HG03045 (cell line): ENCODE data around the gene KCNQ5.
"Not testable (repeated sequence)": the region's sequence is repeated elsewhere in the genome, so short reads cannot be mapped to it uniquely, and the experiment has no call there.

Source experiments
- ATAC-seq: cut with Tn5 transposase; IDR thresholded peaks from one replicate; pipeline ENCODE4 v1.9.1; 2021; ENCODE audit warnings: mild to moderate bottlenecking, moderate library complexity; ENCODE audit not compliant: unreplicated experiment

The KCNQ5 gene

GRCh38 chr6:73227606-73228255 lies 605.9 kb downstream of the KCNQ5 start:
- no peak for ATAC-seq

DNA sequence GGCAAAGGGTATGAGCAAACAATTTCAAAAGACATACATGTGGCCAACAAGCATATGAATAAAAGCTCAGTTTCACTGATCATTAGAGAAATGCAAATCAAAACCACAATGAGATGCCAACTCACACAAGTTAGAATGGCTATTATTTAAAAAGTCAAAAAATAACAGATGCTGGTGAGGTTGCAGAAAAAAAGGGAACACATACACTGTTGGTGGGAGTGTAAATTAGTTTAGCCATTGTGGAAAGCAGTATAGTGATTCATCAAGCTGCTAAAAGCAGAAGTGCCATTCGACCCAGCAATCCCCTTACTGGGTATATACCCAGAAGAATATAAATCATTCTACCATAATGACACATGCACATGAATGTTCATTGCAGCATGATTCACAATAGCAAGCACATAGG lies 610.1 kb downstream of the KCNQ5 start:
- no peak for ATAC-seq

- ATAC-seq, result no peak
Observed at GRCh38 chr6:73233048-73233447, 611.2 kb downstream of the KCNQ5 start.

DNA sequence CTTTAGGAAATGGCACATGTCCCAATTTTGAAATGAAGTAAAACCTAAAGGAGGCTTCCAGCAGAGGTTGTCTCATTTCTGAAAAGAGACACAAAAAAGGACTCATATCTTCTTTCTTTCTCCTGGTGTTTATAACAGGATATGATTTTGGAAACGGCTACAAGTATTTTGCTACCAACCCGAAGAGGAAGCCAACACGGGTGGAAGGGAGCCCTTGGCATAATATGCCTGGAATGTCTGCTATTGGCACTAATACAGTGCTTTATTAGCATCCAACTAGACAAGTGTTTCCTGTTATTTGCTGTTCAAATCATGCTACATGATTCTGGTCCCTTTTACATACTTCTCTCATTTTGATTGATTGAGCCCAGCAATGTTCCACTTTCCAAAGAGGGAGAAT lies 612.1 kb downstream of the KCNQ5 start:
- not testable (repeated sequence) for ATAC-seq

- no peak for ATAC-seq
Observed at GRCh38 chr6:73234733-73235132, 612.9 kb downstream of the KCNQ5 start.

DNA sequence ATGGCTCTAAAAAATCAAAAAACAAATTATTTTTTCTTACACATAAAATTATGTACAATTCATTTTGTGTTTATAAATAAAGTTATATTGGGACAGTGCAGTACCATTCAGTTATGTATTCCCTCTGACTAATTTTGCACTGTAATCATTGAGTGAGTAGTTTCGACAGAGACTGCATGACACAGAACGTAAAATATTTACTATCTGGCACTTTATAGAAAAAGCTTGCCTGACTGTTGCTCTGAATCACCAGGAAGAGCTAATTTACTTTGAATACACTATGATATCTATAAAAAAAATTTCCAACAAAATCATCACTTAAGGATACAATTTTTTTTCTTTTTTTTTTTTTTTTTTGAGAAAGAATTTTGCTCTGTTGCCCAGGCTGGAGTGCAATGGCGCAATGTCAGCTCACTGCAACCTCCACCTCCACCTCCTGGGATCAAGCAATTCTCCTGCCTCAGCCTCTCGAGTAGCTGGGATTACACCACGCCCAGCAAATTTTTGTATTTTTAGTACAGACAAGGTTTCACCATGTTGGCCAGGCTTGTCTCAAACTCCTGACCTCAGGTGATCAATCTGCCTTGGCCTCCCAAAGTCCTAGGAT lies 614.4 kb downstream of the KCNQ5 start:
- no peak for ATAC-seq

GRCh38 chr6:73240730-73241129 lies 618.9 kb downstream of the KCNQ5 start:
- no peak for ATAC-seq

DNA sequence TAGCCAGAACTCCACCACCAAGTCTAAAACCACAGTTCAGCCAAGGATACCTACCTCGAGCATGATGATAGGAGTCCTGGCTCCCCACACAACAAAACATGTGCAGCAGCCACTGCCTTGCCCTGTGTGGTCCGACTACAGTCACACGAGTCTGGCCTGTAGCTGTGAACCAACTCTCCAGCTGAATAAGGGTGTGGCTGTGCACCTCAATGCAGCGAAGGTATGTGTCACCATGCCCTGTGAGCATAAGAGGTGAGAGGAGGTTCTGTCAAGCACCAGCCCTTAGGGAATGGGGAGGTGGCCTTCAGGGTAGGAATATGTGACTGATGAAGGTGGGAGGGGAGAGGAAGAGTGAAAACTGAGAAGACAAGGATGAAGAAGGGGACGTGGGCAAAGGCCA lies 620.1 kb downstream of the KCNQ5 start:
- ATAC-seq, result no peak
